Measurements from ENCODE around the gene FAM120AOS. TPM values are rescaled to one million over a fixed set of nuclear protein-coding genes. Genes with fewer than 3 reads are reported as not detected.

FAM120AOS gene
- polyA plus RNA-seq (2011; rRNA removed) (34.3 and 51.6 TPM in 2 replicates), polyA minus RNA-seq (2011; rRNA and poly(A)+ RNA removed) (12.8 and 19.4 TPM in 2 replicates)

GRCh38 chr9:93453047-93453914, at the start of gene FAM120AOS:
Gene FAM120AOS (minus strand): TSS chr9:93453581. CDS start chr9:93452709, 872 bp downstream.
- Histone ChIP-seq H3K4me3 (ENCODE audit: low read depth, low read length) (peak within 1 kb of the TSS; percentile 90), H3K36me3 (ENCODE audit: control insufficient read depth, insufficient read depth, low read length) (no peaks in the 10 kb centered on the region), H3K27me3 (ENCODE audit: control insufficient read depth, insufficient read depth, low read length) (no peaks in the 10 kb centered on the region)
- ChIA-PET POLR2A (interaction anchor here (0.5 to 0.6 kb wide), 2 partner anchors 56 to 732 kb away, joined by 4 read pairs; no protein-coding TSS in a partner anchor), CTCF (interaction anchor here (0.7 to 2.1 kb wide), 4 partner anchors 10 to 113 kb away, joined by 3 to 8 read pairs (median 4); no protein-coding TSS in a partner anchor)
- no peak for TF ChIP-seq CTCF (IDR thresholded peaks at IDR 0.05; ENCODE audit: insufficient read depth, low read depth, low read length)
- peak; percentile 77 for DNase-seq (ENCODE audit: low read depth)

GRCh38 chr9:93501406-93501805, 48.0 kb upstream of the FAM120AOS start:
- Histone ChIP-seq H3K4me3 (ENCODE audit: low read depth, low read length) (peak overlapping the region; percentile 25), H3K36me3 (ENCODE audit: control insufficient read depth, insufficient read depth, low read length) (peaks cover 3% of the 10 kb centered on the region), H3K27me3 (ENCODE audit: control insufficient read depth, insufficient read depth, low read length) (no peaks in the 10 kb centered on the region)
- DNase-seq (ENCODE audit: low read depth): no peak
- no peak for TF ChIP-seq CTCF (IDR thresholded peaks at IDR 0.05; ENCODE audit: insufficient read depth, low read depth, low read length)
- CTCF ChIA-PET: interaction anchor here (1.0 kb wide), 1 partner anchor 11 kb away, joined by 3 read pairs; no protein-coding TSS in a partner anchor
- POLR2A ChIA-PET: no interaction called here

GRCh38 chr9:93500571-93501298, 47.4 kb upstream of the FAM120AOS start:
- Histone ChIP-seq H3K4me3 (ENCODE audit: low read depth, low read length) (peak overlapping the region; percentile 2; the same call in 1 of the 2 replicates), H3K27me3 (ENCODE audit: control insufficient read depth, insufficient read depth, low read length) (no peaks in the 10 kb centered on the region), H3K36me3 (ENCODE audit: control insufficient read depth, insufficient read depth, low read length) (peaks cover 3% of the 10 kb centered on the region)
- no peak for DNase-seq (ENCODE audit: low read depth)
- POLR2A ChIA-PET: no interaction called here
- CTCF ChIA-PET: interaction anchor here (1.0 kb wide), 1 partner anchor 11 kb away, joined by 3 read pairs; no protein-coding TSS in a partner anchor
- TF ChIP-seq CTCF (IDR thresholded peaks at IDR 0.05; ENCODE audit: insufficient read depth, low read depth, low read length): no peak

GRCh38 chr9:93496285-93496684, 42.9 kb upstream of the FAM120AOS start:
- peaks cover 5% of the 10 kb centered on the region for H3K36me3 ChIP-seq (ENCODE audit: control insufficient read depth, insufficient read depth, low read length)
- ChIA-PET POLR2A (no interaction called here), CTCF (no interaction called here)
- H3K27me3 ChIP-seq (ENCODE audit: control insufficient read depth, insufficient read depth, low read length): no peaks in the 10 kb centered on the region
- H3K4me3 ChIP-seq (ENCODE audit: low read depth, low read length): no peak overlapping the region
- no peak for TF ChIP-seq CTCF (IDR thresholded peaks at IDR 0.05; ENCODE audit: insufficient read depth, low read depth, low read length)
- no peak for DNase-seq (ENCODE audit: low read depth)

- POLR2A ChIA-PET: no interaction called here
- no peak for TF ChIP-seq CTCF (IDR thresholded peaks at IDR 0.05; ENCODE audit: insufficient read depth, low read depth, low read length)
- no peak for DNase-seq (ENCODE audit: low read depth)
- peaks cover 5% of the 10 kb centered on the region for H3K36me3 ChIP-seq (ENCODE audit: control insufficient read depth, insufficient read depth, low read length)
- no peaks in the 10 kb centered on the region for H3K27me3 ChIP-seq (ENCODE audit: control insufficient read depth, insufficient read depth, low read length)
- H3K4me3 ChIP-seq (ENCODE audit: low read depth, low read length): no peak overlapping the region
- CTCF ChIA-PET: no interaction called here
Measured at GRCh38 chr9:93493949-93494348, 40.6 kb upstream of the FAM120AOS start.
